ENCODE measurements around the gene PTPN21.

DNA sequence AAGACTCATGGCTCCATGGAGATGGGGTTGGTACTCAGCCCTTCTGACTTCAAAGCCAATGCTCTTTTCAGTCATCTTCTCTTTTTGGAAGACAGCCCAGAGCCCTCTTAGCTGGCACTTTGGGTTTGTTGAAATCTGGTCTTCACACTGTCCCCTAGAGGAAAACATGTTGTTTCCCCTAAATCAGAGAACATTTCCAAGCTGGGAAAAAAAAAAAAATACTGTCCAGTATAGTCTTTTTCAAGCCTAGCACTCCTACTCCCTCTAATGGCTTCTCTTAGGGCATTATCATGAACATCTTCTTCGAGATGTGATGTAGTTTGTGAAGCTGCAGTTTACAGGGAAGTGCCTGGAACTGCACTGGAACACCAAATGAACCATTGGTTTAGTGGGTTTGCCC, 5.0 kb upstream of the PTPN21 start:
- TF ChIP-seq, protein P1, sequence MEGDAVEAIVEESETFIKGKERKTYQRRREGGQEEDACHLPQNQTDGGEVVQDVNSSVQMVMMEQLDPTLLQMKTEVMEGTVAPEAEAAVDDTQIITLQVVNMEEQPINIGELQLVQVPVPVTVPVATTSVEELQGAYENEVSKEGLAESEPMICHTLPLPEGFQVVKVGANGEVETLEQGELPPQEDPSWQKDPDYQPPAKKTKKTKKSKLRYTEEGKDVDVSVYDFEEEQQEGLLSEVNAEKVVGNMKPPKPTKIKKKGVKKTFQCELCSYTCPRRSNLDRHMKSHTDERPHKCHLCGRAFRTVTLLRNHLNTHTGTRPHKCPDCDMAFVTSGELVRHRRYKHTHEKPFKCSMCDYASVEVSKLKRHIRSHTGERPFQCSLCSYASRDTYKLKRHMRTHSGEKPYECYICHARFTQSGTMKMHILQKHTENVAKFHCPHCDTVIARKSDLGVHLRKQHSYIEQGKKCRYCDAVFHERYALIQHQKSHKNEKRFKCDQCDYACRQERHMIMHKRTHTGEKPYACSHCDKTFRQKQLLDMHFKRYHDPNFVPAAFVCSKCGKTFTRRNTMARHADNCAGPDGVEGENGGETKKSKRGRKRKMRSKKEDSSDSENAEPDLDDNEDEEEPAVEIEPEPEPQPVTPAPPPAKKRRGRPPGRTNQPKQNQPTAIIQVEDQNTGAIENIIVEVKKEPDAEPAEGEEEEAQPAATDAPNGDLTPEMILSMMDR (IDR thresholded peaks at IDR 0.05; ENCODE audit: poor library complexity): peak; percentile 58
- TF ChIP-seq EZH2 (IDR thresholded peaks at IDR 0.05; ENCODE audit: borderline replicate concordance): no peak
